Thyroid gland (tissue), 4 donors: ENCODE measurements around the gene PLA2G2D.

Source experiments
- POLR2A ChIP-seq, 2 donors: fragments of 450-650 bp; IDR thresholded peaks; one replicate each; pipeline ENCODE4 v1.6.1; 2017; ENCODE audit warnings: antibody characterized with exemption in 2 of 2, mild to moderate bottlenecking in 2 of 2, moderate library complexity in 1 of 2
- TF ChIP-seq, protein P1 (sequence below), 6 experiments: fragments of 200-600 bp in 3 of 6; fragments of 450-650 bp in 3 of 6; sonication (generic) in 3 of 6; IDR thresholded peaks; one replicate each; pipeline ENCODE4 v1.5.1; 2016 to 2019; ENCODE audit warnings: antibody characterized with exemption in 6 of 6, mild to moderate bottlenecking in 2 of 6, inconsistent platforms in 1 of 6, moderate library complexity in 1 of 6

DNA sequence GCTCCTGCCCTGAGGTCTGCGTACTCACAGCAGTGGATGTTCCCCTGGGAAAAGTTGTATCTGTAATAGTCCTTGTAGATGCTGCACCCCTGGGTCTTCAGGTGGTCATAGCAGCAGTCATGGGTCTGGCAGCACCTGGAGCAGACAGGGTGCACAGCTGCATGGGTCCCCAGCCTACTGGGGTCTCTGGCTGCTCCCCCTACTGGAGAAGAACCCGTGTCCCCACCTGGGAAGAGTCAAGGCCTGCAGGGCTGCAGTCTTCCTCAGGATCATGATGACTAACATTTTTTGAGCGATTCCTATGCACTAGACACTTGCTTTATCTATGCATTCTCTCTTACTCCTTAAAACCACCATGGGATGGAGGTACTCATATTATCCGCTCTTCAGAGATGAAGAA, 3.9 kb downstream of the PLA2G2D start:
- TF ChIP-seq, protein P1, sequence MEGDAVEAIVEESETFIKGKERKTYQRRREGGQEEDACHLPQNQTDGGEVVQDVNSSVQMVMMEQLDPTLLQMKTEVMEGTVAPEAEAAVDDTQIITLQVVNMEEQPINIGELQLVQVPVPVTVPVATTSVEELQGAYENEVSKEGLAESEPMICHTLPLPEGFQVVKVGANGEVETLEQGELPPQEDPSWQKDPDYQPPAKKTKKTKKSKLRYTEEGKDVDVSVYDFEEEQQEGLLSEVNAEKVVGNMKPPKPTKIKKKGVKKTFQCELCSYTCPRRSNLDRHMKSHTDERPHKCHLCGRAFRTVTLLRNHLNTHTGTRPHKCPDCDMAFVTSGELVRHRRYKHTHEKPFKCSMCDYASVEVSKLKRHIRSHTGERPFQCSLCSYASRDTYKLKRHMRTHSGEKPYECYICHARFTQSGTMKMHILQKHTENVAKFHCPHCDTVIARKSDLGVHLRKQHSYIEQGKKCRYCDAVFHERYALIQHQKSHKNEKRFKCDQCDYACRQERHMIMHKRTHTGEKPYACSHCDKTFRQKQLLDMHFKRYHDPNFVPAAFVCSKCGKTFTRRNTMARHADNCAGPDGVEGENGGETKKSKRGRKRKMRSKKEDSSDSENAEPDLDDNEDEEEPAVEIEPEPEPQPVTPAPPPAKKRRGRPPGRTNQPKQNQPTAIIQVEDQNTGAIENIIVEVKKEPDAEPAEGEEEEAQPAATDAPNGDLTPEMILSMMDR (IDR thresholded peaks at IDR 0.05) = no peak
- TF ChIP-seq POLR2A (IDR thresholded peaks at IDR 0.05) = no peak
